Activated CD4-positive, alpha-beta memory T cell treated with anti-CD3 and anti-CD28 coated beads, Interleukin-2, amount 10 ng/mL, durations not matched to agents 7 days and 5 days (primary cell): Measurements from ENCODE around the gene UBE4B. TPM values are rescaled to one million over a fixed set of nuclear protein-coding genes. Genes with fewer than 3 reads are reported as not detected.
"Not testable (repeated sequence)": the region's sequence is repeated elsewhere in the genome, so short reads cannot be mapped to it uniquely, and the experiment has no call there.

Experiments
- CTCF ChIA-PET: fragments of 350-600 bp; sonication (Branson Sonifier 250); formaldehyde crosslinking; loops from one replicate; lab custom pipeline; 2021; ENCODE audit warnings: antibody characterized with exemption, inconsistent platforms; lab: Charles Lee
- POLR2A ChIA-PET: fragments of 350-600 bp; sonication (Branson Sonifier 250); formaldehyde crosslinking; loops from one replicate; lab custom pipeline; 2021; ENCODE audit warnings: antibody characterized with exemption; lab: Charles Lee
- DNase-seq: peaks from one replicate; pipeline ENCODE4 v3.0.0-alpha.2; 2020
- H3K27ac Mint-ChIP-seq: one replicate; pipeline ENCODE4 v1.8.0; 2021; ENCODE audit warnings: mild to moderate bottlenecking, mixed read lengths
- H3K27me3 Mint-ChIP-seq: one replicate; pipeline ENCODE4 v1.8.0; 2021; ENCODE audit warnings: mixed read lengths
- H3K36me3 Mint-ChIP-seq: one replicate; pipeline ENCODE4 v1.8.0; 2021; ENCODE audit warnings: low read depth, mixed read lengths
- H3K4me1 Mint-ChIP-seq: one replicate; pipeline ENCODE4 v1.8.0; 2021; ENCODE audit warnings: mixed read lengths
- H3K4me3 Mint-ChIP-seq: one replicate; pipeline ENCODE4 v1.8.0; 2021; ENCODE audit warnings: mild to moderate bottlenecking, mixed read lengths
- H3K9me3 Mint-ChIP-seq: one replicate; pipeline ENCODE4 v1.8.0; 2021; ENCODE audit warnings: mixed read lengths
- total RNA-seq, 2 experiments: library from RNA; stranded (reverse); gene quantifications; one replicate each; pipeline ENCODE4 v1.2.3, GENCODE V29; 2021

The UBE4B gene
- total RNA-seq, 2 experiments from 2014 or later, result 28.2 to 31.3 TPM

DNA sequence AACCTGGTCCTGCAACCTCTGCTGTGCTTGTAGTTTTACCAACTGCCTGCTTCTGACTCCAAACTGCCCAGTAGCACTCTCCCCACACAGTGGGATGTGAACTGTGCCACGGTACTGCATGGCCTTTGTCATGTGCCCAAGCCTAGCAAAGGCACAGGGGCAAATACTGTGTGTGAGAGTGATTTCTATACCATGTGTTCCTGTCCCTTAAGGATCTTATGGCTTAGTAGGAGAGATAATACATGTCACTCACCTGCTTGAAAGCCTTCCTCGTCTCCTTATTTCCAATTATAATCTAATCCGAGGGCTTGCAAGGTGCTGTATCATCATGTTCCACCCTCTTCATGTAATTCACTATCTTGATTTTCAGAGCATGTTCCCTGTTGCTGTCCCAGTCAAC, 51.3 kb downstream of the UBE4B start:
- Mint-ChIP-seq H3K27me3 (no peaks in the 10 kb centered on the region), H3K9me3 (no peaks in the 10 kb centered on the region), H3K27ac (no peak overlapping the region), H3K4me3 (no peak overlapping the region), H3K4me1 (peaks cover 1% of the 10 kb centered on the region), H3K36me3 (peaks cover 5% of the 10 kb centered on the region)
- POLR2A ChIA-PET, result no interaction called here
- CTCF ChIA-PET, result no interaction called here
- no peak for DNase-seq

DNA sequence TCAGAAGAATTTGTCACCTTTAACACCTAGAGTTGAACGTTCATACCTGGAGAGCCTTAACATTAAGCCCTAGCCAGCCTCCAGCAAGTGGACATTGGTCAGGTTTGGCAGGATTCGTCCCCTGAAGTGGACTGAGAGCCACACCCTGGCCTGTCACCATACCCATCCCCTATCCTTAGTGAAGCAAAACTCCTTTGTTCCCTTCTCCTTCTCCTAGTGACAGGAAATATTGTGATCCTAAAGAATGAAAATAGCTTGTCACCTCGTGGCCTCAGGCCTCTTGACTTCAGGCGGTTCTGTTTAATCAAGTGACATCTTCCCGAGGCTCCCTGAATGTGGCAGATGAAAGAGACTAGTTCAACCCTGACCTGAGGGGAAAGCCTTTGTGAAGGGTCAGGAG, 52.3 kb downstream of the UBE4B start:
- Mint-ChIP-seq H3K4me1 (peaks cover 1% of the 10 kb centered on the region), H3K27ac (no peak overlapping the region), H3K4me3 (no peak overlapping the region), H3K36me3 (peaks cover 5% of the 10 kb centered on the region), H3K27me3 (no peaks in the 10 kb centered on the region), H3K9me3 (no peaks in the 10 kb centered on the region)
- ChIA-PET POLR2A (no interaction called here), CTCF (no interaction called here)
- DNase-seq, result no peak

DNA sequence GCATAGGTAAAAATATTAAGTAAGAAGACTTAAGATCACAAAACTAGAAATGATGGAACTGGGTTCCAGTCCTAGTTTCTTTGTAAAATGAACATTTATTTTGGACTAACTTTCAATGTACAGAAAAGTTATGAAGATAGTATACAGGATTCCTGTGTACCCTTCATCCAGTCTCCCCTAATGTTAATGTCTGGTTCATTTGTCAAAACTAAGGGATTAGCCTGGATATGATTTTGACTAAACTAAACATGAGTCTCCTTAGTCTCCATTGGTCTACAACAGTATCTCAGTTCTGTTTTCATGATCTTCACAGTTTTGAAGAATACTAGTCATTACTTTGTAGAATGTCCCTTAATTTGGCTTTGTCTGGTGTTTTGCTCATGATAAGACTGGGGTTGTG, 54.5 kb downstream of the UBE4B start:
- POLR2A ChIA-PET, result no interaction called here
- Mint-ChIP-seq H3K9me3 (no peaks in the 10 kb centered on the region), H3K4me3 (no peak overlapping the region), H3K27me3 (no peaks in the 10 kb centered on the region), H3K27ac (no peak overlapping the region), H3K36me3 (no peaks in the 10 kb centered on the region), H3K4me1 (peaks cover 1% of the 10 kb centered on the region)
- CTCF ChIA-PET, result no interaction called here
- DNase-seq, result no peak

DNA sequence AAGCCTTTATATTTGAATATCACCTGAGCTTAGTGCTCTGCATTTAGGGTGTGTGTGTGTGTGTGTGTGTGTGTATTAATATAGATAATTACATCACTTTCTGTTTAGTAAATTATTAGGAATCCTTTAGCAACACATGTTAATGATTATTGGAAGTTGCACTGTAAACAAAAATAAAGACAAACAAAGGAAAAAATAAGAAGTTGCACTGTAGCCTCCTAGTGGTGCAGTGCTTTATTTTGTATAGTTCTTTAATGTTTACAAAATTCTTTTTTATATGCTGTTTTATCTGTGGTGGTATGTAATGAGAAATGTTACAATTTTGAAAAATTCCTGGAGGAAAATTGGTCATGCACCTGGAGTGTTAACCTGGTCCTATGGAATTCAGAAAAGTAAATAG, 69.2 kb downstream of the UBE4B start:
- CTCF ChIA-PET, result no interaction called here
- Mint-ChIP-seq H3K27me3 (no peaks in the 10 kb centered on the region), H3K36me3 (peaks cover 33% of the 10 kb centered on the region), H3K4me1 (no peaks in the 10 kb centered on the region), H3K27ac (no peak overlapping the region), H3K4me3 (no peak overlapping the region), H3K9me3 (no peaks in the 10 kb centered on the region)
- no peak for DNase-seq
- POLR2A ChIA-PET, result no interaction called here

DNA sequence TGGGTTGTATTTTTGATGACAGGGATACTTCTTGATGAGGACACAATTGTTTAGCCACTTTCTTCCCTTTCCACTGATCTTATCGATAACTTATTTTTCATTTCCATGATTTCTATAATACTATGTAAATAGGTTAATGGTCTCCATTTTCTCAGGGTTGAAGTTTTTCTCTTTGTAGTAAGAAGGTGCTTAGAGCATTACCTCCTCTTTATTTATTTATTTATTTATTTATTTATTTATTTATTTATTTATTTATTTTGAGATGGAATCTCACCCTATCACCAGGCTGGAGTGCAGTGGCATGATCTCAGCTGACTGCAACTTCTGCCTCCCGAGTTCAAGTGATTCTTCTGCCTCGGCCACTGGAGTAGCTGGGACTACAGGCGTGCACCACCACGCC, 70.4 kb downstream of the UBE4B start:
- Mint-ChIP-seq H3K36me3 (peaks cover 37% of the 10 kb centered on the region), H3K27ac (no peak overlapping the region), H3K9me3 (no peaks in the 10 kb centered on the region), H3K27me3 (no peaks in the 10 kb centered on the region), H3K4me1 (no peaks in the 10 kb centered on the region), H3K4me3 (no peak overlapping the region)
- no peak for DNase-seq
- CTCF ChIA-PET, result no interaction called here
- POLR2A ChIA-PET, result interaction anchor here (0.6 kb wide), 1 partner anchor 95 kb away, joined by 3 read pairs; no protein-coding TSS in a partner anchor

DNA sequence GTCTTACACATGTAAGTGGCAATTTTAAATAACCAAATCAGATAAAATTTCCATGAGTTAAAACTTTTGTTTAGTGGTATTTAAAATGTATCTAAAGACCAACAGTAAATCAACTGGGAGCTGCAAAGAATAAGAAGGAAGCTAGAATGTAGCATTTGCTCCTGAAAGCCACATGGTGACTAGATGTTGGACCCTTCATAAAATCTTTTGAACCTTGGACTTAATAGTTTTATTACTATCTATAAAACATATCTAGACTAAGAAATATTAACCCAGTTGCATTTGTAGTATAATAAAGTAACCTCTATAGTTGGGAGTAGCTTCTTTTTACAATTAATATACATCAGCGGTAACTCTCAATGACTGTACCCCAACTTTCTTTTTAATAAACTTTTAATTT, 72.1 kb downstream of the UBE4B start:
- H3K4me1 Mint-ChIP-seq, result no peaks in the 10 kb centered on the region
- POLR2A ChIA-PET, result no interaction called here
- no peak for DNase-seq

DNA sequence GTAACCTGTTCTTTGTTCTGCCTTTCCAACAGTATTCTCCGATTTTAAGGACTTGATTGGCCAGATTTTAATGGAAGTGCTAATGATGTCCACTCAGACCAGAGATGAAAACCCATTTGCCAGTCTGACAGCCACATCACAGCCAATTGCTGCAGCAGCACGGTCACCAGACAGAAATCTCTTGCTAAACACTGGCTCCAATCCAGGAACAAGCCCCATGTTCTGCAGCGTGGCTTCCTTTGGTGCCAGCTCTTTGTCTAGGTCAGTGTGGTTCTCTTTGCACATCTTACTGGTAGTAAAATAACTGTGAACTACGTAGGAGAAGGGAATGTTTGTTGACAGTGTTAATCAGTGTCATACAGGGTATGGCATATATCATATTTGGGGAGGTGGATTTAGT, 72.7 kb downstream of the UBE4B start:
- H3K36me3 Mint-ChIP-seq, result peaks cover 40% of the 10 kb centered on the region
- no peaks in the 10 kb centered on the region for H3K4me1 Mint-ChIP-seq
- H3K27ac Mint-ChIP-seq, result no peak overlapping the region
- ChIA-PET POLR2A (no interaction called here), CTCF (no interaction called here)
- H3K9me3 Mint-ChIP-seq, result no peaks in the 10 kb centered on the region
- H3K4me3 Mint-ChIP-seq, result no peak overlapping the region
- DNase-seq, result no peak
- H3K27me3 Mint-ChIP-seq, result no peaks in the 10 kb centered on the region

More for the DNA sequence above, 72.1 kb downstream of the UBE4B start:
- Mint-ChIP-seq H3K36me3 (peaks cover 40% of the 10 kb centered on the region), H3K9me3 (no peaks in the 10 kb centered on the region), H3K27me3 (no peaks in the 10 kb centered on the region), H3K27ac (no peak overlapping the region), H3K4me3 (no peak overlapping the region)
- CTCF ChIA-PET, result no interaction called here

DNA sequence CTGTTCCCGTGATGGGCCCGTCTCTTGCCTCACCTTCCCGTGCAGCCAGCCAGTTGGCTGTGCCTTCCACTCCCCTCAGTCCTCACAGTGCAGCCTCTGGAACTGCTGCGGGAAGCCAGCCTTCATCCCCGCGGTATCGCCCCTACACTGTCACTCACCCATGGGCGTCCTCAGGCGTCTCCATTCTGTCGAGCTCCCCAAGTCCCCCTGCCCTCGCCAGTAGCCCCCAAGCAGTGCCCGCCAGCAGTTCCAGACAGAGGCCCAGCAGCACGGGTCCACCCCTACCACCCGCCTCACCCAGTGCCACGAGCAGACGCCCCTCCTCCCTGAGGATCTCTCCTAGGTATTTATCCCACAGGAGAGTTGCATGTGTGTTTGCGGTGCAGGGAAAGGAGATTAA, 73.5 kb downstream of the UBE4B start:
- H3K4me1 Mint-ChIP-seq, result no peaks in the 10 kb centered on the region
- H3K27me3 Mint-ChIP-seq, result no peaks in the 10 kb centered on the region
- H3K9me3 Mint-ChIP-seq, result no peaks in the 10 kb centered on the region
- no peak overlapping the region for H3K4me3 Mint-ChIP-seq
- DNase-seq, result no peak
- ChIA-PET POLR2A (no interaction called here), CTCF (no interaction called here)
- H3K36me3 Mint-ChIP-seq, result peaks cover 44% of the 10 kb centered on the region
- no peak overlapping the region for H3K27ac Mint-ChIP-seq

DNA sequence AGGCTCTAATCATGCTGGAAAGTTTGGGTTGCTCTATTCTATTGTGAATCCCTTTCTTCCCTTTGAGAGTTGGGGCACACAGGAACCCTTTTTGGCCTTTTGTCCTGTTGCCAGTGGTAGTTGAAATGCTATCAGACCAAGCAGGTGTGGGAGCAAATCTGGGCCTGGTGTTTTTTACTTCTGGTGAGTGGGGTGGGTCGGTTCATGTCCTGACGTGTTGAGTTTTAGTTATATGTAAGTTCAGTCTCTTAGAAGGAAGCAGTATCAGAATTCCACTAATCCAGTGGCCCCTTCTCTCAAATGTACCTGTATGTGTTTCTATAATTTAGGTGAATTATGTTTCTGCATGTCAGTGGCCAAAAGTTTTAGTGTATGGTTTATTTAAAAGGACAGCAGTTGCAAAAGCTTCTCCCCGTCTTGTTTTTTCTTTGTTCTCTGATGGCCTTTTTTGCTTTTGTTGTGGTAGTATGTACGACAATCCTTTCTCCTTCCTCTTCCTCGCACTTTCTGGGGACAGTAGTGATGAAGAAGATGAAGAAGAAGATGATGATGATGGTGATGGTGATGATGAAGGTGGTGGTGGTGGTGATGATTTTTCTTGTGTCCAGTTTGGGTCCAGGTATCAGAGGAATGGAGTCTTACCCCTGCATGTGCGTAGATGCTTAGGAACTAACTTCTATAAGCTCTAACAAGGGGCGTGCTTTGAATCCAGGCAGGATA, 74.2 kb downstream of the UBE4B start:
- Mint-ChIP-seq H3K9me3 (no peaks in the 10 kb centered on the region), H3K27ac (no peak overlapping the region), H3K4me3 (no peak overlapping the region), H3K27me3 (no peaks in the 10 kb centered on the region), H3K36me3 (peaks cover 45% of the 10 kb centered on the region), H3K4me1 (no peaks in the 10 kb centered on the region)
- ChIA-PET POLR2A (no interaction called here), CTCF (no interaction called here)
- no peak for DNase-seq

DNA sequence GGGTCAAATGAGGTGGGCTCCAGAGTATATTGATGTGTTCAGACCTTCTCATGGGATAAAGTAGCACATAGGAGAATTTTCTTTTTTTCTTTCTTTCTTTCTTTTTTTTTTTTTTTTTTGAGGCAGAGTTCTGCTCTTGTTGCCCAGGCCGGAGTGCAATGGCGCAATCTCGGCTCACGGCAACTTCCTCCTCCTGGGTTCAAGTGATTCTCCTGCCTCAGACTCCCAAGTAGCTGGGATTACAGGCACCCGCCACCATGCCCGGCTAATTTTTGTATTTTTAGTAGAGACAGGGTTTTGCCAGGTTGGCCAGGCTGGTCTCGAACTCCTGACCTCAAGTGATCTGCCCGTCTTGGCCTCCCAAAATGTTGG, 74.7 kb downstream of the UBE4B start:
- CTCF ChIA-PET, H3K27ac Mint-ChIP-seq, H3K9me3 Mint-ChIP-seq, DNase-seq, H3K4me1 Mint-ChIP-seq, H3K27me3 Mint-ChIP-seq, POLR2A ChIA-PET, H3K4me3 Mint-ChIP-seq: not testable (repeated sequence)
- peaks cover 46% of the 10 kb centered on the region for H3K36me3 Mint-ChIP-seq

DNA sequence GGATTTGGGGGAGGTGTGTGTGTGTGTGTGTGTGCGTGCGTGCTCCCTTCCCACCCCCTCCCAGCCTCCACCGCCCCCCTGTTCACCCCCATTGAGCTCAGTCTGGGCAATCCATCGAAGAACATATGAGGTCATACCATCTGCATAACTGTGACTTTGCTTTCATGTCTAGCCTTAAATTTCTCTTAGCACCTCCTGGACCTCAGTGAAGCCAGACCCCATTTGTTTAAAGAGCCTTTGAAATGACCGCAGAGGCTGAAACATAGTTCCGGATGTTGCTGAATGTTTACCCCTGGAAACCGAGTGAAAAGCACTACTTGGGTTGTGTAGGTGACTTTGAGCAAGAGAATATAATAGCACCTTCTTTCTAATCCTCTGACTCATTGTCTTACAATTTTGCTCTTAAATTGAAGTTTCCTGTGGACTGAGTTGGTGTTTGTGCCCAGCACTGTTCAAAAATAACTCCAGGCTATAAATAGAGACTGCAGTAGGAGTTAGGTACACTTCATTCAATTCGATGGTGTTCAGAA, 75.4 kb downstream of the UBE4B start:
- Mint-ChIP-seq H3K4me1 (peaks cover 7% of the 10 kb centered on the region), H3K9me3 (no peaks in the 10 kb centered on the region), H3K36me3 (peaks cover 42% of the 10 kb centered on the region), H3K27ac (no peak overlapping the region), H3K4me3 (no peak overlapping the region), H3K27me3 (no peaks in the 10 kb centered on the region)
- CTCF ChIA-PET, result no interaction called here
- DNase-seq, result no peak
- POLR2A ChIA-PET, result no interaction called here

DNA sequence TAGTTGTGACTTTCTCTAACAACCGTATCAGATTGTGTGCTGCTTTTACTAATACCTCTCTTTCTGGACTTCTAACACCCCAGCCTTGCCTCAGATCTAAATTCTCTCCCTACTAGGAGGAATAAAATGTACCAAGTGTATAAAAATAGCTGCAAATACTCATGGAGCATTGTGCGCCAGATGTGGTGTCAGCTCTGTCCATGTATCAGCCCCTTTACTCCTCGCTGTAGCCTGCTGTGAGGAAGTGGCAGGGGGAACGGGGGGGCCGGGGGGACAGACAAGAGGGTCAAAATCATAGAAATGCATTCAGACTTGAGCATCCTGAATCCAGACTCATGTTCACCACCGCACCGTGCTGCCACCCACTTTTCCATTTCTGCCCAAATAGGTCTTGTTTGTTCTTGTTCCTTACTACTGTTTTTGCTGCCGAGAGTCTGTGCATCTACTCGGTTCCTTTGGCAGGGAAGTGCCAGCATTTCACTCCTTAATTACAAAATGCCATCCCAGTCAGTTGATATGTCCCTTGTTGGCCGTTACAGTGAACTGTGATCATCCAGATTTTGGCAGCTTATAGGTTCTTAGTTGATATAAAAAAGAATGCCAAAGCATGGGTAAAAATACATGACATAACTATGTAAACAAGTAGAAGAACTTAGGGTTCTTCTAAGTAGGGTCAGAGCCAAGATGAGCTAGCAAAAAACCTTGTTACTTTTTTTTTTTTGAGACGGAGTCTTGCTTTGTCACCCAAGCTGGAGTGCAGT, 76.4 kb downstream of the UBE4B start:
- CTCF ChIA-PET, result no interaction called here
- Mint-ChIP-seq H3K9me3 (no peaks in the 10 kb centered on the region), H3K4me1 (peaks cover 8% of the 10 kb centered on the region), H3K4me3 (no peak overlapping the region), H3K36me3 (peaks cover 43% of the 10 kb centered on the region), H3K27ac (no peak overlapping the region), H3K27me3 (no peaks in the 10 kb centered on the region)
- DNase-seq, result no peak
- POLR2A ChIA-PET, result no interaction called here

DNA sequence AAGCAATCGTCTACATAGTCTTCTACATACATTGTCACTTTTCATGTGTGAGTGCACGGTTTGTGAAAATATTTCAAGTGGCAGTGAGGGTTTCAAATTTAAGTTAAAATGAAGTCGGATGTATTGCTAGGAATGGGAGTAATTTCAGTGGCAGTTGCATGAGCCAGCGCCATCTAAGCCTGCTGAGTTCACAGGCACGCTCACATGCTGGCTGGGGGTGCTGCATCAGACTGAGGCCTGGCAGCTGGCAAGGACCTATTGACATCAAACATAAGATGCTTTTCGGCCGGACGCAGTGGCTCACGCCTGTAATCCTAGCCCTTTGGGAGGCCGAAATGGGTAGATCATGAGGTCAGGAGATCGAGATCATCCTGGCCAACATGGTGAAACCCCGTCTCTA, 80.7 kb downstream of the UBE4B start:
- Mint-ChIP-seq H3K27me3 (no peaks in the 10 kb centered on the region), H3K9me3 (no peaks in the 10 kb centered on the region), H3K36me3 (peaks cover 18% of the 10 kb centered on the region), H3K4me1 (peaks cover 8% of the 10 kb centered on the region), H3K4me3 (no peak overlapping the region), H3K27ac (no peak overlapping the region)
- ChIA-PET POLR2A (no interaction called here), CTCF (no interaction called here)
- DNase-seq, result no peak

DNA sequence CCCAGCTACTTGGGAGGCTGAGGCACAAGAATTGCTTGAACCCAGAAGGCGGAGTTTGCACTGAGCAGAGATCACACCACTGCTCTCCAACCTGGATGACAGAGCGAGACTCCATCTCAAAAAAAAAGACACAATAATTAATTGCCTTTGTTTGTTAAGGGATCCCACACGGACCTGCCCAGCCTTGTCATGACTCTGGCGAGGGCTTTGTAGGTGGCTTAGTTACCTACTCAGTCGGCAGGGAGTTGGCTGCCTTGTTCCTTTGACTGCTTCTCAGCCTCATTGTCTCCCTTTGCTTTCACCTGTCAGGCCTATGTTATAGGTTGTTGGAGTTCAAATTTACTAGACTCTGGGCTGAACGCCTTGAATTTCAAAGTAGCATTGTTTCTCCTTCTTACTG, 82.0 kb downstream of the UBE4B start:
- Mint-ChIP-seq H3K27me3 (no peaks in the 10 kb centered on the region), H3K36me3 (peaks cover 19% of the 10 kb centered on the region), H3K27ac (no peak overlapping the region), H3K4me3 (no peak overlapping the region), H3K4me1 (peaks cover 8% of the 10 kb centered on the region), H3K9me3 (no peaks in the 10 kb centered on the region)
- DNase-seq, result no peak
- POLR2A ChIA-PET, result no interaction called here
- CTCF ChIA-PET, result no interaction called here
